HTR-8/SVneo (cell line): ENCODE data around the gene OTOF.

Experiments used
- DNase-seq: peaks from one replicate; pipeline ENCODE4 v3.0.0; 2011; ENCODE audit warnings: low spot score, mixed read lengths; ENCODE audit not compliant: insufficient read length
- FAIRE-seq: peaks from 2 replicates; lab custom pipeline; 2011; peaks lifted over from hg19 to GRCh38; lab: Jason Lieb, UNC

Gene OTOF

GRCh38 chr2:26455670-26456439 lies 22.1 kb downstream of the OTOF start:
- DNase-seq = no peak
- peak; percentile 66 for FAIRE-seq

- DNase-seq = no peak
- FAIRE-seq = no peak
Measured at GRCh38 chr2:26455037-26455669, 22.8 kb downstream of the OTOF start.

GRCh38 chr2:26454561-26455001 lies 23.3 kb downstream of the OTOF start:
- FAIRE-seq = no peak
- DNase-seq = no peak

- DNase-seq (no peak), FAIRE-seq (no peak)
Measured at GRCh38 chr2:26453421-26454329, 24.2 kb downstream of the OTOF start.

- FAIRE-seq (no peak), DNase-seq (no peak)
Measured at GRCh38 chr2:26451700-26452099, 26.2 kb downstream of the OTOF start.

DNA sequence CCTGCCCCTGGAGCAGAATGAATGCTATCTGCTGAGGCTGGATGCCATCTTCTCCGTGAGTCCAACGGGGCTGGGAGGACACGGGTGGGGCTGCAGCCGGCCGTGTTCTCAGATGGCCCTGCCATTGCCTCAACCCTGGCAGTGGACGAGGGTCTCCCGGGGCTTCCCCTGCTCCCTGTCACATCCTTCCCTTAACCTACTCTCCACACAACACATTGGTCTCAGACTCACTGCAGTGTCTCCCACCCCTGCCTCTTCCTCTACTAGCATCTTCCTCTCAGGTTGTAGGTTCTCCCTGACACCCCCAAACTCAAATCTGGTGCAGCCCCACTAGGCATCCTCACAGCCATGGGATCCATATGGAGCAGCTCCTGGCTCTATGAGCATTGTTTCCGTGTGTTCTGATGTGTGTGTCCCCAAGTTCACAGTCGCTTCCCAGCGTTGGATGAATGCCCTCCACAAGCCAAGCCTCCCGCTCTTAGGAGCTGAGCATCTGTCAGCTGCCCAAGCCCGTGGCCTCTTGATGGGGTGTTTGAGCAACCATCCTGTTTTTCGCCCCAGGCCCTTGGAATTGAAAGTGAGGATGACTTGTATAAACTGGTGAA lies 27.8 kb downstream of the OTOF start:
- no peak for DNase-seq
- FAIRE-seq = no peak

GRCh38 chr2:26449278-26450030 lies 28.5 kb downstream of the OTOF start:
- FAIRE-seq (no peak), DNase-seq (no peak)

DNA sequence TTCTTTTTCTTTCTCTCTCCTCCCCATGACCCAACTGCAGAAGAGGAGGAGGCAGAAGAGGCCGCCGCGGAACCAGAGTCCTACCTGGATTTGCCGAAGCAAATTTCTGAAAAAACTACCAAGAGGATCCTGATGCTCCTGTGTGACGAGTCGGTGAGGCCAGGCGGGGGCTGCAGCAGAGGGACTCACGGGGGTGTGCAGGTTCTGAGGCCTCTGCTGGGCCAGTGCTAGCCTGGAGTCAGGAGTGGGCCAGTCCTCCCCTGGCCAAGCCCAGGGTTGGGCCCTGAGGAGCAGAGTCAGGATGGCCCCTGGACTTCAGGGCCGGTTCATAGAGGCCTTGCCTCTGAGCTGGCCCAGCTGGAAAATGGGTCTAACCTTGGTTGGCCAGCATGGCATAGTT lies 29.3 kb downstream of the OTOF start:
- FAIRE-seq (no peak), DNase-seq (no peak)

DNA sequence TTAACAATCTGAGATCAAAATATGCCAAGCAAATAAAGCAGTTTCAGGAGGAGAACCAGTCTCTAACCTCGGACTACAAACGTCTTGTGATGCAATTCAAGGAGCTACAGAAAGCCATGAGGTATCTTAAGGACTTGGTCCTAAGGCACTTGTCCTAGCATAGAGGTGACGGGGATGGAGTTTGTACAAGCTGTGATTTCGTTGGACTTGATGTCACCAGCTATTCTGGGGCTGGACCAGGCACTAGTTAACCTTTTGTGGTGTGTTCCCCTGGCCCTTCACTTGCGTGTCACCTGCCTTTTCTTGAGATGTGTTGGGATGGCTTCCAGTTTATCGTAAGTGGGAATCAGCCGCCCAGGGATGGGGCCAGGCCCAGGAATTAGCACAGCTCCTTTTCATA lies 33.7 kb downstream of the OTOF start:
- no peak for DNase-seq
- no peak for FAIRE-seq

DNA sequence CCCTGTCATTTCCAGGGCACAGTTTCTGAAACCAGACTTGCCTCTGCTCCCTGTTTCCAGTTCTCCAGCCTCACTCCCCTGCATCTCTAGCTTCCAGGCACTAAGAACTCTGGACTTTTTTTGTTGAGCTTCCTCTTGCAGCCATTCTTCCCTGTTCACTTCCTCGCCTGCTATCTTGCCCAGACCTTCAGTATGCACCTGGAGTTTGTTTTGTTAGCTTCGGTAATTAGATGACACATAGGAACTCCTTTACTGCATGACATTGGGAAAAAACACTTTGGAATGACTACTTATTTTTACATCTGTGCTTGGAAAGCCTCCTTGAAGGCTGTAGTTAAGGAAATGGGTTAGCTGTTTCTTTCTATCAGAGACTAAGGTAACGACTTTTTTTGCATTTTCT lies 35.2 kb downstream of the OTOF start:
- FAIRE-seq (no peak), DNase-seq (no peak)

DNA sequence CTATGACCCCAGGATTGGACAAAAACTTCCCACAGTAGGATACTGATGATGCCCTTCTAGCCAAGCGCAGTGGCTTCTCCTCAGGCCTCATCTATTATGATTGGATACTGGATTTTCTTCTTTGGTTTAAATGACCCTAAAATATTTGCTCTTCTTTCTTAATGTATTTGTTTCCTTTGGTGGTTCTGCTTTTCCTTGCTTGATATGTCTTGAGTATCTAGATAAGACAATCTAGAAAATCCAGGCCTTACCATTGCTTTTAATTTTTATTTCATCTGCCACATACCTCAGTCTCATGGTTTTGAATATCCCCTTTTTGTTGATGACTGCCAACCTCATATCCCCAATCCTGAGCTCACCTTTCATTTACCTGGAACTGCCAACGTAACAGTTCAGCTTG lies 35.6 kb downstream of the OTOF start:
- no peak for FAIRE-seq

DNA sequence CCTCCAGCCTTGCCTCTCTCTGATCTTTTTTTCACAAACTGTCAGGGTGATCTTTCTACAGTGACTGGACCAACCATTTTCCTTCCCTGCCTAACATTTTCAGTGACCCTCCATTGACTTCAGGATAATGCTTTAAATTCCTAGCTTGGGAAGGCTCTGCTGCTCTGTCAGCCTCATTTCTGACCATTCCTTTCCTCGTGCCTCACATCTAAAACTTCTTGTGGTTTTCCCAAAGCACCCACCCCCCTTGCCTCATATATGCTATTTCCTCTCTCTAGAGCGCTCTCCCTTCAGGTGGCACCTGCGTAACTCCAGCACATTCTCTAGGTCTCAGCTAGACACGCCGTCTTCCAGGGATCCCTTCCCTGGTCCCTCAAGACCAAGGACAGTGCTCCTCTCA lies 39.0 kb downstream of the OTOF start:
- FAIRE-seq (peak; percentile 60), DNase-seq (no peak)

More for the DNA sequence above, 35.6 kb downstream of the OTOF start:
- no peak for DNase-seq

DNA sequence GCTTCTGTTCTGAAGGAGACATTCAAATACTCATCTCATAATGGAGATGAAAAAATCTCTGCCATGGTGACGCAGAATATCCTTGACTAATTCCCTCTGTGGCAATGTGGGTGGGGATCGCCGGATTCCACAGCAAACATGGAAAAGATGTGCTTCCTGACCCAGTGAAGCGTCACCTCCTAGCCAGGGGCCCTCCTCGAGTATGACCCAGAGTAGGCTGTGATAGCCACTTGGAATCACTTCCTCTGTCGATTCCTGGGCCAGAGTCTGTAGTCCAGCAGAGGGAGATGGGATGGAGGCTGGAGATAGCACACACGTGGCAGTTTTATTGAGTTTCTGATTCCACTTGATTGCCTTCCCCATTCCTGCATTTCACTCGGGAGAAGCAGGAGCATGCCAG lies 39.4 kb downstream of the OTOF start:
- no peak for DNase-seq
- no peak for FAIRE-seq

DNA sequence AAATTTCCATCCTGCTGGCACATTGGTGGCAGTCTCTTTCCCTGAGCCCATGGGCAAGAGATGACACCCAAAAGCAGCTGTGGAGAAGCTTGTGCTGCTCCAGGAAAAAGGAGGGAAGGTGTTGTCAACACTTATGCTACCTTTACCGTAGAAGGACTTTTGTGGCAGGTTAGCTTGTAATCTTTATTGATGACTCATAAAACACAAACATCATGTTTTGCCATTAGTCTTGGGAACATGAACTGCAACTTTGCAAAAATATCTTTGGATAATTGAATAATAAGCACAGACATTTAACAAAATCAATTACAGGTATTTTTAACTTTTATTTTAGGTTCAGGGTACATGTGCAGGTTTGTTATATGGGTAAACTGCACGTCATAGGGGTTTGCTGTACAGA lies 42.8 kb downstream of the OTOF start:
- FAIRE-seq (no peak), DNase-seq (no peak)

GRCh38 chr2:26432859-26433258 lies 45.1 kb downstream of the OTOF start:
- FAIRE-seq (no peak), DNase-seq (no peak)

DNA sequence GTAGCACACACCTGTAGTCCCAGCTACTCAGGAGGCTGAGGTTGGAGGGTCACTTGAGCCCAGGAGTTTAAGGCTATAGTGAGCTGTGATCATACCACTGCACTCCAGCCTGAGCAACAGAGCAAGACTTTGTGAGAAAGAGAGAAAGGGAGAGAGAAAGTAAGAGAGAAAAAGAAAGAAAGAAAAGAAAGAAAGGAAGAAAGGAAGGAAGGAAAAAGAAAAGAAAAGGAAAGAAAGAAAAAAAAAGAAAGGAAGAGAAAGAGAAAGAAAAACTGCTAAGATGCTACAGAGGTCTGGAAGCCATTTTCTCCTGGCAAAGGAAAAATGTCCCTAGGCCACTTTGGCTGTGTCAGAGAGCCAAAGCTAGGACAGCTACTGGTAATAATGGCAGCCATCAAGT lies 45.6 kb downstream of the OTOF start:
- FAIRE-seq = no peak
- DNase-seq = no peak

GRCh38 chr2:26430826-26431225 lies 47.1 kb downstream of the OTOF start:
- no peak for FAIRE-seq

GRCh38 chr2:26429779-26430578 lies 47.9 kb downstream of the OTOF start:
- DNase-seq (no peak), FAIRE-seq (no peak)

More at GRCh38 chr2:26430826-26431225, 47.1 kb downstream of the OTOF start:
- DNase-seq = no peak

DNA sequence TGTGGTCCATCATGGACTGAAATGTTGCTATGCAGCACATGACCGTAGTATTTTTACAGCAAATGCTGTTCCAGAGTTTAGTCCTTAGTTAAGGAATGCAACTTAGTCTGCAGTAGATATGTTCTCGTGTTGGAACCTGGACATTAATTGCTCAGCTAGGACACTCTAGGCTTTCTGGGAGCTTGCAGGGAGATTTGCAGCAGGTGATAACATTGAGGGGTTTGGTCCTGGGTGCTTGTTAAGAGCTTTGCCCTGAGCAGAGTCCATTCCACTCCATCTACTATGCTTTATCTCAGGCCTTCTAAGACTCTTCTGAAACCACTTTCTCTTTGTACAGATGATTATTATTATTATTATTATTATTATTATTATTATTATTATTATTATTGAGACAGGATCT lies 49.1 kb downstream of the OTOF start:
- FAIRE-seq = no peak
- no peak for DNase-seq
